ENCODE data around the gene CA5B.
A peak's percentile ranks its signal among the peaks of the same experiment; 100 is the strongest.
"Not testable (repeated sequence)": the region's sequence is repeated elsewhere in the genome, so short reads cannot be mapped to it uniquely, and the experiment has no call there.

The CA5B gene
- total RNA-seq = 47.7 to 72.6 (median 61.3) reads per million in 4 donors

DNA sequence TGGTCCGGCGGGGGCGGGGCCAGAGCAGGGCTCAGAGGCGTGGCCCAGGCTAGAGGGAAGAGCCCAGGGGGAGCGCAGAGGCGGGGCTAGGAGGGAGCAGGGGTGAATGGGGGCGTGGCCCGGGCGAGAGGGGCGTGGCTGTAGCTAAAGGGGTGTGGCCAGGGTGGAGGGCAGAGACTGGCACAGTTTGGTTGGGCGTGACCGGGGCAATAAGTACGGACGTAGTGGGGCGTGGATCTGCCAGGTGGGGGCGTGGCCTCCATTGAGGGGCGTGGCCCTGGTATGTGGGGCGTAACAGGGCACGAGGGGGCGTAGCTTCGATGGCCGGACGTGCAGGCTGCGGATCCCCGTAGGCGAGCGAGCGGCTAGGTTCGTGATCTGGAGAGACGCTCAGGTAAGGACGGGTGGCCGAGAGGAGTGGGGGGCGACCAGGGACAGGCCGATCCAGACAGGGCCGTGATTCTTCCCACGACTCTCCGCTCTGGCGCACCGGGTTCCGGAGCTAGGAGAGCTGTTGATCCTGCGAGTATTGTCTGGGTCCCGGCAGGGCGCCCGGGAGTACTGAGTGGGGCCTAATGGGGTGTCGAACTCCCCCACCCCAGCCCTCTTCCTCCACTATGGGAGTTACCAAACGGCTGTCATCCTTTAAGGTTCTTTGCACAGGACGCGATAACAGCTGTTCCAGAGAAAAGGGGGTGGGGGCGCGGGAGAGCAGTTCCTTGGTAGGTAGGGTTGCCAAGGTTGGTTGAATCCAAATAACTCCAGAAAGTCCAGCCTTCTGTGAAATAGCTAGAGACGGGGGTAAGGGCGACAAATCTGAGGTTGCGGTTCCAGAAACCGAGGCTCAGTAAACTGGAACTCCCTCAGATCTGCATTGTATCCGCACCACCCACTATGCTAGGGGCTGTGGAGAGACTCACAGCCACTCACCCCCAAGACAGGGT, at the start of gene CA5B:
Gene CA5B (plus strand): TSS at position 312 of the 944 bp plus-strand sequence. CDS start 11,754 bp downstream, outside the sequence.
- DNase-seq = peak; percentile 87 to 97 (median 92)

- DNase-seq = no peak
Observed at GRCh38 chrX:15694941-15695451, 43.1 kb upstream of the CA5B start.

GRCh38 chrX:15696516-15696915, 41.6 kb upstream of the CA5B start:
- no peak for DNase-seq

GRCh38 chrX:15702488-15703371, 35.3 kb upstream of the CA5B start:
- DNase-seq = no peak

GRCh38 chrX:15703809-15704208, 34.3 kb upstream of the CA5B start:
- DNase-seq = not testable (repeated sequence)

DNA sequence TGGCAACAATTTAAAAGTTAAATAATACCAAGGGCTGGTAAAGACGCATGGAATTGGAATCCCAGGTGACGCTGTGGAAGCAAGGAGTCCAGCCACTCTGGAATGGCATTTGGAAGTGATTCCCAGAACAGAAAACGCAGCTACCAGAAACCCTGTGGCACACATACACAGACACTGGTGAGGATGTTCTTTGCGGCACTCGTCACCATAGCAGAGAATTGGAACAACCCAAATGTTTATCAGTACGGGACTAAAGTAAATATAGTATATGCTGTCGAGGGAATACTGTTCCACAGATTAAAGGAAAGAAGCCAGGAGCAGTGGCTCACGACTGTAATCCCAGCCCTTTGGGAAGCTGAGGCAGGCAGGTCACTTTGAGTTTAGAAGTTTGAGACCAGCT, 33.8 kb upstream of the CA5B start:
- DNase-seq = not testable (repeated sequence)

DNA sequence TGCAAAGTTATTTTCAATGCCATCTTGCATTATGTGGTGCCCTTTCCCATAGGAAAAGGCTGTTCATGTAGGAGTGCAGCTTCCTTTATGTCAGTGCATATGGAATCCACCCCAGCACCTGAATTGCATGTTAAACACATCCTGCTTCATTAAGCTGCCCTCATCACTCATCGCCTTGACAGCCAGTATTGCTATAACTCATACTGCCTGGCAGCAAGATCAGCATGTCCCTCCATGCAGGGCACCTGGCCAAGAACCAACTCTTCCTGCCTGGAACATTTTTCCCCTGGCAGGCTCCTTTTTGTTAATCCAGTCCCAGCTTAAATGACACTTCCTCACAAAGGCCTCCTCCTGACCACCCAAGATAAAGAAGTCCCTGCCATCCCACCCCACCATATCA, 23.5 kb upstream of the CA5B start:
- DNase-seq = no peak

GRCh38 chrX:15718283-15718970, 19.6 kb upstream of the CA5B start:
- no peak for DNase-seq

DNA sequence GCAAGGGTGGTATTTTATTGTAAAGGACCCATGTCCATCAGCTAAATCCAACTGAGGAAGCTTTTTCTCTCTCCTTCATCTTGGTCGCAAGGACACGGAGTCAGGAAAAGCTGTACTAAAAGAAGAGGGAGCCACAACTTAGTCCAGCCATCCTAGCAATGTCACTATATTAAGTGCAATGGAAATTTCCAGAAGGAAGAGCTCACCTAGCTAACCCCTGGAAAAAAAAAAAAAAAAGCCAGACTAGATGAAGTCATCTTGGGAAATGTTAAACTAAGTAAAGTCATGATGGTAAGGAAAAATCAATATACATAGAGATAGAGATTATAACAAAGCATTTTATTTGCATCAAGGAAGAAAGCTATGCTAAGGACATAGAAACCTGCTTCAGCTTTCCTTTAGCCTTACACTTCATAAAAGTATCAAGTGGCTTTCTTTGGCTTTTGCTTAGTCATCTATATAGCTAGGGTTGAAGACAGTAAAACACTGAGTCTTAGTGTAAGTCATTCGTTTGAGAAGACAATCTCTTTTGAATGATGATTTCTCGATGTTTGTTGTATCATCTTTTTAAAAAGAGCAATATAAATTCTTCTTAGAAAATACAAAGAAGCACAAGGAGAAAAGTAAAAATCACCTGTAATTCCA, 18.6 kb upstream of the CA5B start:
- DNase-seq = no peak

GRCh38 chrX:15721911-15722310, 16.2 kb upstream of the CA5B start:
- DNase-seq = no peak

DNA sequence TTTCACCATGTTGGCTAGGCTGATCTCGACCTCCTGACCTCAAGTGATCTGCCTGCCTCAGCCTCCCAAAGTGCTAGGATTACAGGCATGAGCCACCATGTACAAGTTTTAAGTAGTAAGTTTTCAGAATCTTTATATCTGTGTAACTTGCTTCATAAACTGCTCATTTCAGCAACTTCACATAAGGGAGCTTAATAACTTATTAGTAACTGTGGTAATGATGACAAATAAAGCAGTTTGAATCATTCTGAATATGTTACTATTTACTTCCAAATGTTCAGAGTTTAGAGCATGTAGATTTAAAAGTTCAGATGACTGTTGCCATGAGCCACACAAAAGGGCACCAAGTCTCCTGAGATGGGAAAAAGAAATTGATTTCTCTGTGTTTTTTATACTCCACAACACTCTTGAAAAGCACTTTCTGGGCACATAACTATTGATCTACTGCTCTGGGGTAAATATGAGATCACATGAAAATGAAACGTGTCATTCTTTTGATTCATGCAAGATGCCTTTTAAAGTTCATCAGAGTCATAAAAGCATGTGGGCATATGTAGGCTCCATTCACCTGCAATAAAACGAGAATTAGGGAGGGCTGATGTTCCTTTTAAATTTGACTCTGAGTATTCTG, 14.1 kb upstream of the CA5B start:
- DNase-seq = no peak

DNA sequence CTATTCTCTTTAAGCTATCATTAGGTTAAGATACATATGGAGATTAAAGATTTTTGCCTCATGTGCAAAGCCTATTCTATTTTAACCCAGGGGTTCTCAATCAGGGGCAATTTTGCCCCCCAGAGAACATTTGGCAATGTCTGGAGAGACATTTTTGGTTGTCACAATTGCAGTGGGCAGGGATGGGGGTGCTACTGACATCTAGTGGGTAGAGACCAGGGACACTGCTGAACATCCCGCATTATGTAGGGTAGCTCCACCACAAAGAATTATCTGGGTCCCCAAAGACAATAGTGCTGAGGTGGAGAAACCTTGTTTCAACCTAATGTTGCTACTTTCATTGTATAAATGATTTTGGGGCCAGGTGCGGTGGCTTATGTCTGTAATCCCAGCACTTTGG, 13.2 kb upstream of the CA5B start:
- no peak for DNase-seq

- DNase-seq = not testable (repeated sequence)
Observed at GRCh38 chrX:15731368-15731767, 6.7 kb upstream of the CA5B start.

DNA sequence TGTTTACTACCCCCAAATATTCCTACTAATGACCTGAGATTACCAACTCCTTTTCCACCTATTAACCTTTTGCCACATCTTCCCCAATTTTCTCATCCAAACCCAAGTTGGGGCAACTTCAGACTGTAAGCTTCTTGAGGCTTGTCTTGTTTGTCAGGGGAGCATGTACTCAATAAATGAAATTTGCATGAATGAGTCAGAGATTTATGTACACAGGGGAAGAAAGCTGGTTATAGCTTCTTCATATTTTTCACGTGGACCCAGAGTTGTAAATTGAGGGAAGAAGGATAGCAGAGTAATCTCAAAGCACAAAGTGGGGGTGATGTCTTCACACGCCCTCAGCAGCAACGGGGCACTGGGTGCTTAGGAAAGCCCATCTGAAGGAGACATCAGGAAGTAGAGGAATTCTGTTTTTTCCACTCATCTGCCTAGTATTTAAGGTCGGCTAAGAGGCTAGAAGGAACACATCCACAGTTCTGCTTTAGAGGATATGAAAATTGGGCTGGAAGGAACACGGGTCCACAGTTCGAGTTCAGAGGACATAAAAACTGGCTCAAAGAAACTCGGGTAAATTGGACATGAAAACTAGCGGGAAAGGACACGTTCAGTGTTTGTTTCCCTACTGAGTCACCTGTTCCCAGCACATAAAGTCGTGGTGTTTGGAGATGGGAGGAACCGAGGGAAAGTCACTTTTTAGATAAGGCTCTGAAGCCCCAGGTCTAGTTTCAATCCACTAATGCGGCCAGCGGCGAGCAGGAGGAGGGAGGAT, 696 bp upstream of the CA5B start:
- no peak for DNase-seq

DNA sequence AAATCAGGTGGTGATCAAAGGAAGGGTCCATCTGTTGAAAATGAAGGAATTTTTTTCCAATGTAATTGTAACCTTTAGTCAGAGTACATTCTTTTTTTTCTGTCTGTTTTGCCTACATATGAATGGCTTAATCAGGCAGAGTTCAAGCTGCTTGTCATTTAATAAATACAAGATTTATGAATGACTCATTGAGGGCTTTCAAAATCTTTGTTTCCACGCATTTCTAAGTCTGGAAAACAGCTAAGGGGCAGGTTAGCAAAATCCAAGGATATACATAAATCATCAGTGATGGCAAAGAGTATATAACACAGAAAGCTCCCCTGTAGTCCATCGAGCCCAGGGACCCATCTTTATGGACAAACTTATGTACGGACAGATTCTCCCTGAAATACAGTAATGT, 1.8 kb downstream of the CA5B start:
- DNase-seq = no peak

DNA sequence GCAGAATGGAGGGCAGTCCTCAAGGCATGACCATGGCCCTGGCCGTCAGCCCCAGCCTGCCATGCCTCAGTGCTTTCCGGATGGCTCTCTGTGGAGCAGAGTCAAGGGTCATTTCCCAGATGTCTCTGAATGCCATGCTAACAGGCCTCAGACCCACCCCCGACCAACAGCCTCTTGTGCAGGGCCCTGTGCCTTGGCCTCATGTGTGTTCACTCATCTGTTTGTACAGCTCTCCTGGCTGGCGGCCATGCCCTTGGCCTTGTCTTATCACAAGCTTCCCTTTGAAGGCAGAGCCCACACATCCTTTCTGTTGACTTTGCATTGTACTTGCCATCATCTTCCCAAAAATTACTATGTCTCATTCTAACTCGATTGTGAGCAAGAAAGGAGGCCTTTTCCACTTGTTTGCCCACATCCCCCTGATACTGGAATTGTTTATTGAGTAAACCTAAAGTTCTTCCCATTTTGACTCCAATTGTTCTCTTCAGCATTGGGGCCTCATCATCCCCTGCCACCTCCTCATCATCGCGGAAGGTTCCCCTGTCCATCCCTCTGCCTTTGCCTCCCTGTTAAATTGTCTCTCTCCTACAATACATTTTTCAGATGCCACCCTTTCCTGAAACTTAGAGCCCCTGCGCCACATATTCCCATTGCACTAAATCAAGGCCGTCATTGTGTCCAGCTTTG, 6.3 kb downstream of the CA5B start:
- DNase-seq = no peak

DNA sequence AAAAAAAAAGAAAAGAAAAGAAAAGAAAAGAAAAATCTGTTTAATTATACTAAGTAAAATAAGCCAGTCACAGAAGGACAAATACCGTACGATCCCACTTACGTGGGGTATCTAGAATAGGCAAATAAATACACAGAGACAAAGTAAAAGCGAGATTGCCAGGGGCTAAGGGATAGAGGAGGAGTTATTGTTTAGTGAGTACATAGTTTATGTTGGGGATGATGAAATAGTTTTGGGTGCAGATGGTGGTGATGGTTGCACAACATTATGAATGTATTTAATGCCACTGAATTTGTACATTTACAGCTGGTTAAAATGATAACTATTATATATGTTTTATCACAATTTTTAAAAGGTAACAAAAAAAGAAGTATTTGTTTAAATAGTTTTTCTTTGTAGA, 7.1 kb downstream of the CA5B start:
- no peak for DNase-seq

DNA sequence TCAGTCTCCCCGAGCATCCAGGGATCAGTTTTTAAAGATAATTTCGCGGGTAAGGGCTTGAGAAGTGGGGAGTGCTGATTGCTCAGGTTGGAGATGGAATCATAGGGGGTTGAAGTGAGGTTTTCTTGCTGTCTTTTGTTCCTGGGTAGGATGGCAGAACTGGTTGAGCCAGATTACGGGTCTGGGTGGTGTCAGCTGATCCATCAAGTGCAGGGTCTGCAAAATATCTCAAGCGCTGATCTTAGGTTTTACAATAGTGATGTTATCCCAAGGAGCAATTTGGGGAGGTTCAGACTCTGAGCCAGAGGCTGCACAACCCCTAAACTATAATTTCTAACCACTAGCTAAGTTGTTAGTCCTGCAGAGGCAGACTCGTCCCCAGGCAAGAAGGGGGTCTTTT, 8.6 kb downstream of the CA5B start:
- DNase-seq = not testable (repeated sequence)

DNA sequence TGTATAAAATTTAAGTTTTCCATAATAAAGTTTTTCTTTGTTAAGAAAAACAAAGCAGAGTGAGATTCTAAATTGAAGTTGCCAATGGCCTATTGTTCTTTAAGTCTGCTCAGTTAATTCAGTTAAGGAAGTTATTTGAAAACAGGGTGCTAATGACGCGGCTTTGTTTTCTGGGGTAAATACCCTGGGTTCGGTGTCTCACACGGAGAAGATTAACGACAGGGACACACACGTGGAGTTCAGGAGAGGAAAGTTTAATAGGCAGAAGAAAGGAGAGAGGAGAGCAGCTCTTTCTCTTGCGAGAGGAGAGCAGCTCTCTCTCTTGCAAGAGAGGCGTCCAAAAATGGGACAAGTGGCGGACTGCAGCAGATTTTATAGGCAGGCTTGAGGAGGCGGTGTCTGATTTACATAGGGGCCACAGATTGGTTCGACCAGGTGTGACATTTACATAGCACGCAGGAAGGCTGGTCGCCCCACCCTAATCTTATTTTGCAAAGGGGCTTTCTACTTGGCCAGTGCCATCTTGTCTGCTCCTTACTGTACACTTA, 9.6 kb downstream of the CA5B start:
- DNase-seq = no peak

DNA sequence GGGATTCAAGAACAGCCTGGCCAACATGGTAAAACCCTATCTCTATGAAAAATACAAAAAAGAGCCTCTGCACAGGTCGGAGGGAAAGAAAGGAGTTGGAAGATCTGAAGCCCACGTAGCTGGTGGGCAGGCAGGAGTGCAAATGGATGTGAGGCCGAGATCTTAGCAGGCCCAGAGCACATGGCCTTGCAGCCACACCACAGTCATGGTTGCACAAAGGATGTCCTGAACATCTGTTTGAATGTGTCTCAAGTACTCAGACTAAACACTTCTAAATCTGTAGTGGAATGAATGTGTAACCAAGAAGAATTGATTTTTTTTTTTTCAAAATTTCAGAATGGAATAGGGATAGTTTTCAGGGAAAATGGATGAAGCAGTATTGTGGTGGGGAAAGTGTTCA, 10.8 kb downstream of the CA5B start:
- DNase-seq = no peak

Measured in T-helper 1 cell (primary cell).